Measurements from ENCODE around the gene GET4. TPM values are rescaled to one million over a fixed set of nuclear protein-coding genes. Genes with fewer than 3 reads are reported as not detected.
A peak's percentile ranks its signal among the peaks of the same experiment; 100 is the strongest.
"Not testable (repeated sequence)": the region's sequence is repeated elsewhere in the genome, so short reads cannot be mapped to it uniquely, and the experiment has no call there.

The GET4 gene
- total RNA-seq, 1 donor from 2014 or later: 30.3 TPM

DNA sequence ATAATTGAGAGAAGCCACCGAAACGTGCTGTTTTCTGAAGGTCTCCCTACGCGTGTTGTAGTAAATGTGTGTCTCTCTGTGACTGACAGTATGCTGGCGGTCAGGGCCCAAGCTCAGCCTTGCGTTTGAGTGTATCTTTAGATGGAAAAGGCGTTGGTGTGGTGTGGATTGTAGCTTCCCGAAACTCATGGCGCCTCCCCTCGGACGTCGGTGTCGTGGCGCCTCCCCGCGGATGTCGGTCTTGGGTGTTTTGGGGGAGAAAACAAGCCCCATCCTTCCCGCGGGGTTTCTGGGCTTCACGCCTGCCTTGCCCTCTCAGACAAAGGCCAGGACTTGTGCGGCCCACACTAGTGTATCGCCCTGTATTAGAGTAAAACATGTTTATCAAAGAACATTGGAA is 31.3 kb upstream of the GET4 start:
- DNase-seq (ENCODE audit: low read depth in 2 of 2): no peak

DNA sequence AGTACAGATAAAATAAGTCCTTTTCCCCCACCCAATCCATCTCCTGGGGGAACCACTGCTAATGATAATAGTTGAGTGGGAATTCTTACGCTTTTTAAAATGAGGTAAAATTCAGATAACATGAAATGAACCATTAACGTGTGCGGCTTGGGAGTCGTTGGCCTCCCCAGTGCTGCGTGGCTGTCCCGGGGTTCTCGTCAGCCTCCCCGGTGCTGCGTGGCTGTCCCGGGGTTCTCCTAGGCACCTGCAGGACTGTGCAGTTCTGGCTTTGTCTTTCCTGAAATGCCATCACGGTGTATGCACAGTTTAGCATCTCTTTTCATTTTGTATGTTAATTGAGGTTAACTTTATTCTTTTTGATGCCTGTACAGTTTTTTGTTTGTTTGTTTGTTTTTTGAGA is 30.6 kb upstream of the GET4 start:
- DNase-seq (ENCODE audit: low read depth in 2 of 2): no peak

DNA sequence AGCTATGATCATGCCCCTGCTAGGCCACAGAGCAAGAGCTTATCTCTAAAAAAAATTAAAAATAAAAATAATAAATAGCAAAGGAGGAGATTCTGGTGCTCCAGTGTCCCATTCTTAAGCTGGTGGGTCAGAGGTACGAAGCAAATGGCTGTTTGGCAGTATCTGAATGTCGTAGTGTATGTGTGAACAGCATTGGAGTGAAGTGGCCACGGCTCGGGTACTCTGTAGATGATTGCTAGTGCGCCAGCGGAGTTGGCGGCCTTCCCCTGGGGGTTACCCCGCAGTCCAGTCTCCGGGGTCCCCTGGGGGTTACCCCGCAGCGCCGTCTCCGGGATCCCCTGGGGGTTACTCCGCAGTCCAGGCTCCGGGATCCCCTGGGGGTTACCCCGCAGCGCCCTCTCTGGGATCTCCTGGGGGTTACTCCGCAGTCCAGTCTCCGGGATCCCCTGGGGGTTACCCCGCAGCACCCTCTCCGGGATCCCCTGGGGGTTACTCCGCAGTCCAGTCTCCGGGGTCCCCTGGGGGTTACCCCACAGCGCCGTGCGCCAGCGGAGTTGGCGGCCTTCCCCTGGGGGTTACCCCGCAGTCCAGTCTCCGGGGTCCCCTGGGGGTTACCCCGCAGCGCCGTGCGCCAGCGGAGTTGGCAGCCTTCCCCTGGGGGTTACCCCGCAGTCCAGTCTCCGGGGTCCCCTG is 29.2 kb upstream of the GET4 start:
- not testable (repeated sequence) for DNase-seq (ENCODE audit: low read depth in 2 of 2)

- not testable (repeated sequence) for DNase-seq (ENCODE audit: low read depth in 2 of 2)
Observed at GRCh38 chr7:847728-848127, 28.6 kb upstream of the GET4 start.

DNA sequence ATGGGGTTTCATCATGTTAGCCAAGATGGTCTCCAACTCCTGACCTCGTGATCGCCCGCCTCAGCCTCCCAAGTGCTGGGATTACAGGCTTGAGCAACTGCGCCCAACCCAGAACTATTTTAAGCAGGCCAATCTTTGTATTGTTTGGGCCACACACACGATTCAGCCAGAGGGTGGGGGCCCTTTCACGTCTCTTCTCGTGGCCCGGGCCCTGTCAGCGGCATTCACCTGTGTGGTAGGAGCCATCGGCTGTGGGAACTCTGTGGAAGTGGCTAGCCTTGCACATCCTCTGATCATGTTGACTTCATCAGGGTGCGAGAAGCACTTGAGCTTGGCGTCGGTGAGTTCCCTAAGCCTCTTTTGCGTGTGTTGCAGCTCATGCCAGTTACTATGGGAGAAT is 27.2 kb upstream of the GET4 start:
- DNase-seq (ENCODE audit: low read depth in 2 of 2): no peak

GRCh38 chr7:849781-850180 is 26.6 kb upstream of the GET4 start:
- DNase-seq (ENCODE audit: low read depth in 2 of 2): no peak

DNA sequence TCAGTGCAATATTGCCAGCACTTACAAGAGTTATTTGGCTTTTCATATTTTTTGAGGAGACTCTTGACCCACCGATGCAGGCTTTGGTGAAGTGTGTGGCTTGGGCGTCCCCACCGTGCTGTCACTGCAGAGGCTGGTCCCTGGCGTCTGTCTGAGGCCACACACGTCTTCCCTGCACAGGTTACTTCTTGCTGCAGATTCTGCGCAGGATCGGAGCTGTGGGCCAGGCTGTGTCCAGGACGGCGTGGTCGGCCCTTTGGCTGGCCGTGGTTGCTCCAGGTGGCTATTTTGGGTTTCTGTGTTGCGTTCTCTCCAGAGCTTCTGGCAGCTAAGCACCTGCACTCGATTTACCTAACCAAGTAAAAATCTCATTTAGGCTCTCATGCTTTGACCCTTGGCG is 25.1 kb upstream of the GET4 start:
- DNase-seq (ENCODE audit: low read depth in 2 of 2): no peak

DNA sequence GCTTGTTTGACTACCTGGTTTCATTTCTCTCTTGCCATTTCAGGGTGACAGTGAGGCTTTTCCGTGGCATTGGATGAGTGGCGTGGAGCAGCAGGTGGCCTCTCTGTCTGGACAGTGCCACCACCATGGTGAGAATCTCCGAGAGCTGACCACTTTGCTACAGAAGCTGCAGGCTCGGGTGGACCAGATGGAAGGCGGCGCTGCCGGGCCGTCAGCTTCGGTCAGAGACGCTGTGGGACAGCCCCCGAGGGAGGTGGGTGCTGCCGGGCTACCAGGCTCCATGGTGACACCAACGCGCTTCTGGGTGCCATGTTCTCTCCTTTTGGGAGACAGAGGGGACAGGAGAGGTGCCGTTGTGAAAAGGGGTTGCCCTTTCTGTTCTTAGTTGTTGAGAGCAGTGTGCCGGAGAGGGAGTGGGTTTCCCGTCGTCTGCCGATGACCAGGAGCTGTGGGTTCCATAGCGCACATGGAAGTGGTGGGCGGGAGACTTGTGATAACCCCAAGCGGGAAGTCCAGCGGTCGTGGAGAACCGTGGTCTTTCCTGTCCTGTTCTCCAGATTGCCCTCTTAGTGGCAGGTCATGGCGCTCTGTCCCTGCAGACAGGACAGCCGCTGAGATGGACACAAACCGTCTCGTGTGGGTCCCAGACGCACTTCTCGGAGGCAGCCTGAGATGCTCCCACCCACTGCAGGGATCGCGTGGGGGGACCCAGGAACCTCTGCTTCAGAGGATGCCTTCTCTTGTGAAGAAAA is 22.8 kb upstream of the GET4 start:
- no peak for DNase-seq (ENCODE audit: low read depth in 2 of 2)

GRCh38 chr7:854118-854775 is 22.1 kb upstream of the GET4 start:
- no peak for DNase-seq (ENCODE audit: low read depth in 2 of 2)

- DNase-seq (ENCODE audit: low read depth in 2 of 2): no peak
Observed at GRCh38 chr7:855686-856369, 20.5 kb upstream of the GET4 start.

DNA sequence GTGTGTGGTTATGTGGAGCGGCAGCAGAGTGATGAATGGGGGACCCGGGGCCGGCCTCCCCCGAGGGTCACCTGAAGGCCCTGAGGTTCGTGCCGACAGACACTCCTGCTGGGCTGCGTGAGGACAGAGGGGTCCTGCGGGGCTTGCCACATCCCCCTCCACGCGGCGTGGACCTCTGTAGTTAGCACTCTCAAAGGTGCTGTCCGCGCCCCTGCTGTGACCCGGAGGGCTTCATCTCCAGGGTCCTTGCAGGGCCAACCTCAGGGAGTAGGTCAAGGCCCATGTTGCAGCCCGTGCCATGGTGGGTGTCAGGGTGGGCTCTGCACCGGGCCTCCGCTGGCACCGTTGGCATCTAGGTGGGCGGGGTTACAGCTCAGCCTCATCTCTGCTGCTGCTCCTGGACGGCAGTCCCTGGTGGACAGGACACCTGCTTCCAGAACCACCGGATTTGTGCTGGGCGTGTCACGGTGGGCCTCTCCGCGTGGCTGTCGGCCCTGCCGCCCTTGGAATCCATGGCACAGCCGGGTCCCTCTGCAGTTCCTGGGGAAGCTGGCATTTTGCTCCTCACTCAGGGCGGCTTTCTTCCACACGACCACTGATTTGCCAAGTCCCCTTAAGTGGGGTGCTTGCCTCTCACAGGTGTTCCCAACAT is 19.8 kb upstream of the GET4 start:
- DNase-seq (ENCODE audit: low read depth in 2 of 2): no peak

DNA sequence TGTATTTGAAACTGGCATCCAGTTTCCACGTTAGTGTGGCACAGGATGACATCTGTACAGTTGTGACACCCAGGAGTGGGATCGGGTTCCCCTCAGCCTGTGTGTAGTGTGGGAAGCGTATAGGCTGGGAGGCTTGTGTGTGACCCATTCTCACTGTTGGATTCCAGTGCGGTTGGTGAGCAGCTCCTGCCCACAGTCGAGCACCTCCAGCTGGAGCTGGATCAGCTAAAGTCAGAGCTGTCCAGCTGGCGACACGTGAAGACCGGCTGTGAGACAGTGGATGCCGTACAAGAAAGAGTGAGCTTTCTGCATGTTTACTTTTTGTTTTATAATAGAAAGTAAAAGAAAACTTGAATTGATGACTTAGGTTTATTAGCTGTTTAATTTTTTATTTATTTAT is 18.7 kb upstream of the GET4 start:
- DNase-seq (ENCODE audit: low read depth in 2 of 2): no peak

GRCh38 chr7:859359-860030 is 16.9 kb upstream of the GET4 start:
- DNase-seq (ENCODE audit: low read depth in 2 of 2): no peak

GRCh38 chr7:860149-860548 is 16.2 kb upstream of the GET4 start:
- no peak for DNase-seq (ENCODE audit: low read depth in 2 of 2)

GRCh38 chr7:861222-861621 is 15.1 kb upstream of the GET4 start:
- DNase-seq (ENCODE audit: low read depth in 2 of 2): no peak

- no peak for DNase-seq (ENCODE audit: low read depth in 2 of 2)
Observed at GRCh38 chr7:862157-862556, 14.2 kb upstream of the GET4 start.

GRCh38 chr7:863106-863505 is 13.2 kb upstream of the GET4 start:
- no peak for DNase-seq (ENCODE audit: low read depth in 2 of 2)

DNA sequence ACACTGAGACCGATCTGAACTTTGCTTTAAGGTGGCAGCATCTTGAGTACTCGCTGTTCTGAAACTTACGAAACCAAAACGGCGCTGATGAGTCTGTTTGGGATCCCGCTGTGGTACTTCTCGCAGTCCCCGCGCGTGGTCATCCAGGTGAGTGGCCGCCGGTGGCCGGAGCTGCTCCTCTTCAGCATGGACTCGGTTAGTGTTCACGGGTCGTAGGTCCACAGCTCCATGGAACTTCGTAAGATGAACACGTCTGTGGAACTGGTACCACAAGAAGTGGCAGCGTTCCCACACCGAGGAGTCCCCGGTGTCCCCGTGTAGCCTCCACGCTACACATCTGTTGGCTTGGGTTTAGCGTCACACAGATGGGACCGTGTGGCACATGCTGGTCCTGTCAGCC is 10.4 kb upstream of the GET4 start:
- no peak for DNase-seq (ENCODE audit: low read depth in 2 of 2)

GRCh38 chr7:867001-867405 is 9.4 kb upstream of the GET4 start:
- peak; percentile 43 for DNase-seq (ENCODE audit: low read depth in 2 of 2)

DNA sequence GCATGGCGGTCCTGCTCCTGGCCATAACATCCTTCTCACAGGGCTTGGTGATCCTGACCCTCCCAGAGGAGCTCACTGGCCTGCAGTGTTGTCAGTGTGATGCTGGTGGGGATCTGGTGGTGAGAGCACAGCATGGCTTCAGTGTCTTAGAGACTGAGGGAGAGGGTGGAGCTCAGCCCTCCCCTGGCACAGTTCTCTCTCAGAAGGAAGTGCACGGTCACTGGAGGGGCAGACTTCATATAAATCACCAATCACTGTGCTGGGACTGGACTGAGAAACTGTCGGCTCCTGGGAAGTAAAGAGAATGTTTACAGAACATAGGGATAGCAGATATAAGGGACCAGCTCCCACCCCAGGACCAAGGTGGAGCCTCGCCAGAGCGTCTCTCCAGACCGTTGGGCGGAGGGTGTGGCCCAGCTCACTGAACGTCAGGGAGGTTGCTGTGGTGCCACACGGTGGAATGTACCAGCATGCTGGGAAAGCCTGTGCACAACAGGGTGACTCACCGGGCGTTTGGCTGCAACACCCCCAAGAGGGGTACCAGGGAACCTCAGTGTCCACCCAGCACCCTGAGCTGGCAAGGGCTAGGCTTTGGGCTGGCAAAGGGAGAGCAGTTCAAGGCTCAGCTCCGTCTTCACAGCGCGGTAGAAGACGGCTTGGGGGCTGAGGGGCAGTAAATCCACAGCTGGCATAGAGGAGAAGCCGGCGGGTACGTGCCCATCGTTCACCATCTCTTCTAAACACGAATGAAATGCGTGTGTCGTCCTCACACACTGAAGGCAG is 8.8 kb upstream of the GET4 start:
- peak in 1 of 2 donors; percentile 22 for DNase-seq (ENCODE audit: low read depth in 2 of 2)

DNA sequence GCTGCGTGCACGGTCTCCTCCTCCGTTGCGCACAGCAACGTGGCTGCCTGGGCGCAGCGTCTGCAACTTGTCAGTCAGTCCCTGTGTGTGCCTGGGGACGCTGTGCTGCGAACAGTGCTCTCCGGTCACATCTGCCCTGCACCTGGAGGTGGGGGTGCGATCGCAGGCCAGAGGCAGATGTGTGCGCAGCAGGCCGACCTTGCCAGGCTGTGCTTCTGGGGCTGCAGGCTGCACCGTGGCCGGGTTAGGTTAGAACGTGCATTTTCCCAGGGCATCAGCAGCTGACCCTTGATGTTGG is 8.2 kb upstream of the GET4 start:
- no peak for DNase-seq (ENCODE audit: low read depth in 2 of 2)
